Fibroblast of the conjunctiva (primary cell): ENCODE data around the gene PIBF1.
"Not testable (repeated sequence)": the region's sequence is repeated elsewhere in the genome, so short reads cannot be mapped to it uniquely, and the experiment has no call there.

Experiments used
- DNase-seq: peaks from one replicate; pipeline ENCODE4 v3.0.0-alpha.2; 2010; ENCODE audit warnings: low read depth

Gene PIBF1

GRCh38 chr13:72820898-72821279 lies 39.0 kb downstream of the PIBF1 start:
- DNase-seq = no peak

- DNase-seq = no peak
Measured at GRCh38 chr13:72823081-72823480, 41.1 kb downstream of the PIBF1 start.

- DNase-seq = no peak
Measured at GRCh38 chr13:72823724-72824123, 41.8 kb downstream of the PIBF1 start.

- no peak for DNase-seq
Measured at GRCh38 chr13:72834601-72835000, 52.7 kb downstream of the PIBF1 start.

- DNase-seq = peak; percentile 26
Measured at GRCh38 chr13:72839831-72840426, 58.0 kb downstream of the PIBF1 start.

GRCh38 chr13:72842991-72843390 lies 61.1 kb downstream of the PIBF1 start:
- no peak for DNase-seq

GRCh38 chr13:72845148-72845547 lies 63.2 kb downstream of the PIBF1 start:
- DNase-seq = not testable (repeated sequence)

GRCh38 chr13:72849571-72849970 lies 67.6 kb downstream of the PIBF1 start:
- DNase-seq = no peak

GRCh38 chr13:72850959-72851677 lies 69.2 kb downstream of the PIBF1 start:
- no peak for DNase-seq

- DNase-seq = no peak
Measured at GRCh38 chr13:72851678-72852014, 69.7 kb downstream of the PIBF1 start.

GRCh38 chr13:72852207-72852606 lies 70.3 kb downstream of the PIBF1 start:
- no peak for DNase-seq

GRCh38 chr13:72853000-72853399 lies 71.1 kb downstream of the PIBF1 start:
- no peak for DNase-seq

- DNase-seq = peak; percentile 30
Measured at GRCh38 chr13:72864142-72865011, 82.4 kb downstream of the PIBF1 start.

- DNase-seq = no peak
Measured at GRCh38 chr13:72868229-72868628, 86.3 kb downstream of the PIBF1 start.

- no peak for DNase-seq
Measured at GRCh38 chr13:72875233-72875632, 93.3 kb downstream of the PIBF1 start.

GRCh38 chr13:72884101-72884500 lies 102.2 kb downstream of the PIBF1 start:
- no peak for DNase-seq

GRCh38 chr13:72886272-72887067 lies 104.5 kb downstream of the PIBF1 start:
- no peak for DNase-seq

GRCh38 chr13:72889495-72889894 lies 107.6 kb downstream of the PIBF1 start:
- DNase-seq = no peak

GRCh38 chr13:72890546-72890945 lies 108.6 kb downstream of the PIBF1 start:
- no peak for DNase-seq

GRCh38 chr13:72891423-72891822 lies 109.5 kb downstream of the PIBF1 start:
- no peak for DNase-seq

- no peak for DNase-seq
Measured at GRCh38 chr13:72896869-72897268, 114.9 kb downstream of the PIBF1 start.

- DNase-seq = not testable (repeated sequence)
Measured at GRCh38 chr13:72901546-72901945, 119.6 kb downstream of the PIBF1 start.
